ENCODE results near the gene OR52J3. TPM values are rescaled to one million over a fixed set of nuclear protein-coding genes. Genes with fewer than 3 reads are reported as not detected.

The OR52J3 gene
- total and polyA plus RNA-seq, 2 donors (not counting 3 experiments of a cell fraction or from before 2014, with no cell fraction given): not detected

- dilution Hi-C loops (cut with MboI; ENCODE audit: extremely low pct_ligation_motif_present, low sequenced_read_pairs) (no loop called here), intact Hi-C loops (cut with micrococcal nuclease) (no loop called here)
- H2AFZ ChIP-seq (ENCODE audit: low read depth, low read length): no peak overlapping the region
- H3K79me2 ChIP-seq (ENCODE audit: control insufficient read depth, insufficient read depth, low read length): no peaks in the 10 kb centered on the region
- no peaks in the 10 kb centered on the region for H3K4me1 ChIP-seq (ENCODE audit: control insufficient read depth, extremely low read depth, insufficient read depth, low read length)
- TF ChIP-seq MAX (IDR thresholded peaks at IDR 0.05; ENCODE audit: insufficient read depth, insufficient read length): no peak
- no peak for TF ChIP-seq FOS (IDR thresholded peaks at IDR 0.05; ENCODE audit: borderline replicate concordance, insufficient read depth, low read length)
- no peak for TF ChIP-seq CTCF (IDR thresholded peaks at IDR 0.05; ENCODE audit: extremely low read depth in 1 of 2, insufficient read depth in 1 of 2, low read depth in 1 of 2, low read length in 2 of 2)
- no peak for TF ChIP-seq GATA2 (IDR thresholded peaks at IDR 0.05; ENCODE audit: insufficient read depth, insufficient read length, low read depth, low read length)
- TF ChIP-seq POLR2A (IDR thresholded peaks at IDR 0.05; ENCODE audit: low read depth, low read length): no peak
- TF ChIP-seq EZH2 (IDR thresholded peaks at IDR 0.05; ENCODE audit: borderline replicate concordance, low read depth, low read length, severe bottlenecking): no peak
- TF ChIP-seq MYC (IDR thresholded peaks at IDR 0.05; ENCODE audit: low read depth, low read length): no peak
- TF ChIP-seq POLR2AphosphoS5 (IDR thresholded peaks at IDR 0.05; ENCODE audit: insufficient read depth, low read depth, low read length): no peak
- TF ChIP-seq JUN (IDR thresholded peaks at IDR 0.05; ENCODE audit: borderline replicate concordance, insufficient read depth, insufficient read length, low read depth): no peak
- H3K4me2 ChIP-seq (ENCODE audit: insufficient read depth, low read length): no peak overlapping the region
- H3K4me3 ChIP-seq (replicated peaks in 1 of 3; ENCODE audit: insufficient read depth in 1 of 3, low read depth in 1 of 3, low read length in 3 of 3): no peak overlapping the region
- FAIRE-seq (no peak), DNase-seq (ENCODE audit: low read depth, low spot score) (no peak)
- no peaks in the 10 kb centered on the region for H3K9me1 ChIP-seq (replicated peaks; ENCODE audit: control insufficient read depth, extremely low read depth, insufficient read depth, low read length)
- CTCF ChIA-PET: no interaction called here
- H3K9me3 ChIP-seq (replicated peaks; ENCODE audit: control insufficient read depth, insufficient read depth, low read length): no peaks in the 10 kb centered on the region
- no peak overlapping the region for H3K9ac ChIP-seq (replicated peaks; ENCODE audit: extremely low read depth, insufficient read depth, low read length)
- H4K20me1 ChIP-seq (replicated peaks; ENCODE audit: control insufficient read depth, extremely low read depth, insufficient read depth, low read length): no peaks in the 10 kb centered on the region
- no peaks in the 10 kb centered on the region for H3K36me3 ChIP-seq (ENCODE audit: control insufficient read depth in 2 of 2, extremely low read depth in 1 of 2, insufficient read depth in 2 of 2, low read length in 2 of 2)
- no peaks in the 10 kb centered on the region for H3K27me3 ChIP-seq (ENCODE audit: control insufficient read depth in 2 of 2, insufficient read depth in 2 of 2, low read length in 2 of 2)
- H3K27ac ChIP-seq (ENCODE audit: insufficient read depth, low read depth, low read length): no peak overlapping the region
- BruUV-seq (replicated peaks): no TSS peak
- POLR2A ChIA-PET: no interaction called here
Measured at GRCh38 chr11:5071799-5072198, 25.5 kb downstream of the OR52J3 start.
